ENCODE results near the gene TADA2A.

- TF ChIP-seq CTCF (conservative IDR thresholded peaks at IDR 0.05 in 1 of 2, IDR thresholded peaks at IDR 0.05 in 1 of 2; ENCODE audit: extremely low read depth in 1 of 2, insufficient read depth in 1 of 2, low read depth in 1 of 2, low read length in 2 of 2) (peak in 1 of 2 donors; percentile 5), EZH2 (IDR thresholded peaks at IDR 0.05; ENCODE audit: borderline replicate concordance, low read length) (no peak)
Measured at GRCh38 chr17:37489197-37490001, 82.7 kb downstream of the TADA2A start, which contains the start of gene DUSP14.

Measured in mammary epithelial cell (primary cell).